Neuronal stem cell (in vitro differentiated cells): ENCODE results near the gene NSMCE4A.

ENCODE experiments used
- DNase-seq: peaks from one replicate; pipeline ENCODE4 v3.0.0-alpha.2; 2013; ENCODE audit warnings: low spot score
- H2AFZ ChIP-seq: one replicate; pipeline ENCODE4 v1.6.1; 2013; ENCODE audit warnings: mild to moderate bottlenecking, low read length, inconsistent platforms
- H2AK5ac ChIP-seq: 2 replicates; pipeline ENCODE4 v1.6.1; 2013; ENCODE audit warnings: low read depth, mild to moderate bottlenecking, inconsistent platforms, low read length, moderate library complexity, mixed read lengths
- H2BK120ac ChIP-seq: 2 replicates; pipeline ENCODE4 v1.6.1; 2013; ENCODE audit warnings: low read depth, mild to moderate bottlenecking, inconsistent platforms, low read length, moderate library complexity, mixed read lengths
- H2BK12ac ChIP-seq: one replicate; pipeline ENCODE4 v1.6.1; 2013; ENCODE audit warnings: low read length, inconsistent platforms
- H2BK15ac ChIP-seq: 2 replicates; pipeline ENCODE4 v1.6.1; 2013; ENCODE audit warnings: mild to moderate bottlenecking, low read length, inconsistent platforms, mixed read lengths
- H2BK5ac ChIP-seq: one replicate; pipeline ENCODE4 v1.6.1; 2013; ENCODE audit warnings: inconsistent platforms, mild to moderate bottlenecking, low read length, moderate library complexity
- H3K14ac ChIP-seq: one replicate; pipeline ENCODE4 v1.6.1; 2013; ENCODE audit warnings: low read length, inconsistent platforms
- H3K18ac ChIP-seq: 2 replicates; pipeline ENCODE4 v1.6.1; 2013; ENCODE audit warnings: low read length, inconsistent platforms
- H3K23ac ChIP-seq: 2 replicates; pipeline ENCODE4 v1.6.1; 2013; ENCODE audit warnings: low read depth, mild to moderate bottlenecking, mixed read lengths, low read length, inconsistent platforms; ENCODE audit not compliant: poor library complexity
- H3K27ac ChIP-seq: replicated peaks from 3 replicates; pipeline ENCODE4 v1.5.1; 2013; ENCODE audit warnings: low read length, inconsistent platforms
- H3K27me3 ChIP-seq, 3 experiments: 2 replicates each; pipeline ENCODE4 v1.6.1; 2013; ENCODE audit warnings: low read length in 3 of 3, mild to moderate bottlenecking in 2 of 3, inconsistent platforms in 1 of 3, low read depth in 1 of 3, mixed read lengths in 1 of 3, moderate library complexity in 1 of 3; ENCODE audit not compliant: control insufficient read depth in 3 of 3, insufficient read depth in 3 of 3
- H3K36me3 ChIP-seq, 2 donors: replicated peaks in 1 of 2; 2 replicates each; pipeline ENCODE4 v1.6.1; 2013; ENCODE audit warnings: low read length in 2 of 2; ENCODE audit not compliant: control insufficient read depth in 2 of 2, insufficient read depth in 2 of 2
- H3K4ac ChIP-seq: 2 replicates; pipeline ENCODE4 v1.6.1; 2013; ENCODE audit warnings: inconsistent platforms, mild to moderate bottlenecking, low read length, moderate library complexity
- H3K4me1 ChIP-seq, 2 donors: 1 replicate in 1 of 2; 2 replicates in 1 of 2; pipeline ENCODE4 v1.6.1; 2013; ENCODE audit warnings: low read length in 2 of 2, low read depth in 1 of 2; ENCODE audit not compliant: control insufficient read depth in 2 of 2, insufficient read depth in 1 of 2
- H3K4me2 ChIP-seq: one replicate; pipeline ENCODE4 v1.6.1; 2013; ENCODE audit warnings: mild to moderate bottlenecking, low read length, inconsistent platforms; ENCODE audit not compliant: insufficient read depth, poor library complexity, severe bottlenecking
- H3K4me3 ChIP-seq, 2 donors: 2 replicates each; pipeline ENCODE4 v1.5.1; 2013; ENCODE audit warnings: low read length in 2 of 2, mild to moderate bottlenecking in 2 of 2, inconsistent platforms in 1 of 2, moderate library complexity in 1 of 2
- H3K79me1 ChIP-seq: one replicate; pipeline ENCODE4 v1.6.1; 2013; ENCODE audit warnings: low read depth, mild to moderate bottlenecking, inconsistent platforms, low read length, moderate library complexity
- H3K9ac ChIP-seq: one replicate; pipeline ENCODE4 v1.6.1; 2013; ENCODE audit warnings: mild to moderate bottlenecking, low read depth, low read length, inconsistent platforms; ENCODE audit not compliant: poor library complexity
- H3K9me3 ChIP-seq, 2 donors: replicated peaks in 1 of 2; 2 replicates each; pipeline versions ENCODE3 to v1.6.1; 2013; ENCODE audit warnings: low read length in 2 of 2, mild to moderate bottlenecking in 2 of 2, inconsistent platforms in 1 of 2, low read depth in 1 of 2, mixed read lengths in 1 of 2, moderate library complexity in 1 of 2; ENCODE audit not compliant: control insufficient read depth in 2 of 2, insufficient read depth in 1 of 2
- H4K8ac ChIP-seq: one replicate; pipeline ENCODE4 v1.6.1; 2013; ENCODE audit warnings: low read depth, mild to moderate bottlenecking, inconsistent platforms, low read length, moderate library complexity
- H4K91ac ChIP-seq: one replicate; pipeline ENCODE4 v1.6.1; 2013; ENCODE audit warnings: low read length, low read depth, mild to moderate bottlenecking, inconsistent platforms; ENCODE audit not compliant: poor library complexity
- WGBS, 2 donors: extraction: QIAGEN DNeasy Blood & Tissue Kit; methylation state at CpG; one replicate each; pipeline ENCODE4 v1.1.7; 2013; ENCODE audit warnings: missing lambda C conversion rate in 2 of 2, mixed read lengths in 1 of 2; ENCODE audit not compliant: insufficient read length in 2 of 2, insufficient replicate concordance in 1 of 2; ENCODE audit errors: extremely low coverage in 2 of 2; 5-methylcytosine and 5-hydroxymethylcytosine counted together

NSMCE4A gene

GRCh38 chr10:122012731-122013130, 37.7 kb upstream of the NSMCE4A start:
- Histone ChIP-seq H2BK120ac (no peak overlapping the region), H4K91ac (no peak overlapping the region), H3K4ac (no peak overlapping the region), H2AFZ (no peak overlapping the region), H3K23ac (no peak overlapping the region), H3K79me1 (no peaks in the 10 kb centered on the region), H3K14ac (no peak overlapping the region), H3K9ac (no peak overlapping the region), H3K18ac (no peak overlapping the region), H2BK5ac (no peak overlapping the region), H3K36me3 (no peaks in the 10 kb centered on the region), H4K8ac (no peak overlapping the region), H2BK15ac (no peak overlapping the region), H2BK12ac (no peak overlapping the region), H3K9me3 (no peaks in the 10 kb centered on the region), H3K27me3 (peaks cover 0 to 16% (median 0%) of the 10 kb centered on the region in 3 experiments), H2AK5ac (no peak overlapping the region), H3K4me1 (no peaks in the 10 kb centered on the region), H3K4me3 (no peak overlapping the region), H3K27ac (no peak overlapping the region), H3K4me2 (no peak overlapping the region)
- no CpG with 5 or more reads among the region's 5 CpGs for WGBS, 2 donors
- no peak for DNase-seq

- Histone ChIP-seq H2AK5ac (no peak overlapping the region), H3K23ac (no peak overlapping the region), H2BK5ac (no peak overlapping the region), H3K27ac (no peak overlapping the region), H2BK120ac (no peak overlapping the region), H2BK15ac (no peak overlapping the region), H2BK12ac (no peak overlapping the region), H3K18ac (no peak overlapping the region), H3K4ac (no peak overlapping the region), H2AFZ (no peak overlapping the region), H3K27me3 (peaks cover 0 to 10% (median 0%) of the 10 kb centered on the region in 3 experiments), H4K8ac (no peak overlapping the region), H3K9ac (no peak overlapping the region), H3K4me3 (no peak overlapping the region), H3K14ac (no peak overlapping the region), H3K4me1 (no peaks in the 10 kb centered on the region), H3K79me1 (no peaks in the 10 kb centered on the region), H3K9me3 (no peaks in the 10 kb centered on the region), H3K36me3 (no peaks in the 10 kb centered on the region), H4K91ac (no peak overlapping the region), H3K4me2 (no peak overlapping the region)
- DNase-seq = no peak
- no CpG with 5 or more reads among the region's 4 CpGs for WGBS, 2 donors
These were observed 35.5 kb upstream of the NSMCE4A start for GRCh38 chr10:122010405-122011050.

- Histone ChIP-seq H4K8ac (no peak overlapping the region), H3K36me3 (no peaks in the 10 kb centered on the region), H2AK5ac (no peak overlapping the region), H3K79me1 (no peaks in the 10 kb centered on the region), H2BK15ac (no peak overlapping the region), H3K4me1 (no peaks in the 10 kb centered on the region), H2BK12ac (no peak overlapping the region), H3K27ac (no peak overlapping the region), H2AFZ (no peak overlapping the region), H2BK5ac (no peak overlapping the region), H3K14ac (no peak overlapping the region), H3K4me2 (no peak overlapping the region), H3K4me3 (no peak overlapping the region), H3K4ac (no peak overlapping the region), H2BK120ac (no peak overlapping the region), H3K18ac (no peak overlapping the region), H3K27me3 (peaks cover 0 to 7% (median 0%) of the 10 kb centered on the region in 3 experiments), H3K23ac (no peak overlapping the region), H4K91ac (no peak overlapping the region), H3K9me3 (peaks cover 0 to under 1% of the 10 kb centered on the region in 2 donors), H3K9ac (no peak overlapping the region)
- no CpG with 5 or more reads among the region's 3 CpGs for WGBS, 2 donors
- DNase-seq = no peak
These were observed 32.4 kb upstream of the NSMCE4A start for GRCh38 chr10:122007415-122007814.

GRCh38 chr10:122001698-122002097, 26.7 kb upstream of the NSMCE4A start:
- no peak overlapping the region for H3K4ac ChIP-seq
- no peak overlapping the region for H2AK5ac ChIP-seq
- WGBS, 2 donors = no CpG with 5 or more reads among the region's 1 CpG
- H2AFZ ChIP-seq = no peak overlapping the region
- peaks cover 2 to 8% of the 10 kb centered on the region in 2 donors for H3K9me3 ChIP-seq
- H3K9ac ChIP-seq = no peak overlapping the region
- no peak overlapping the region for H3K4me3 ChIP-seq
- H2BK5ac ChIP-seq = no peak overlapping the region
- no peaks in the 10 kb centered on the region for H3K4me1 ChIP-seq
- H3K18ac ChIP-seq = no peak overlapping the region
- no peak for DNase-seq
- no peaks in the 10 kb centered on the region for H3K79me1 ChIP-seq
- no peak overlapping the region for H4K91ac ChIP-seq
- no peak overlapping the region for H3K4me2 ChIP-seq
- no peak overlapping the region for H3K27ac ChIP-seq
- H3K14ac ChIP-seq = no peak overlapping the region
- no peaks in the 10 kb centered on the region for H3K36me3 ChIP-seq
- H2BK120ac ChIP-seq = no peak overlapping the region
- H3K27me3 ChIP-seq = no peaks in the 10 kb centered on the region
- no peak overlapping the region for H3K23ac ChIP-seq
- H4K8ac ChIP-seq = no peak overlapping the region
- H2BK15ac ChIP-seq = no peak overlapping the region
- H2BK12ac ChIP-seq = no peak overlapping the region
